HG03066 (cell line): ENCODE results near the gene GRIN2A.

Experiments
- ATAC-seq: cut with Tn5 transposase; IDR thresholded peaks from one replicate; pipeline ENCODE4 v1.9.1; 2021; ENCODE audit warnings: low read depth; ENCODE audit not compliant: unreplicated experiment

Gene GRIN2A

DNA sequence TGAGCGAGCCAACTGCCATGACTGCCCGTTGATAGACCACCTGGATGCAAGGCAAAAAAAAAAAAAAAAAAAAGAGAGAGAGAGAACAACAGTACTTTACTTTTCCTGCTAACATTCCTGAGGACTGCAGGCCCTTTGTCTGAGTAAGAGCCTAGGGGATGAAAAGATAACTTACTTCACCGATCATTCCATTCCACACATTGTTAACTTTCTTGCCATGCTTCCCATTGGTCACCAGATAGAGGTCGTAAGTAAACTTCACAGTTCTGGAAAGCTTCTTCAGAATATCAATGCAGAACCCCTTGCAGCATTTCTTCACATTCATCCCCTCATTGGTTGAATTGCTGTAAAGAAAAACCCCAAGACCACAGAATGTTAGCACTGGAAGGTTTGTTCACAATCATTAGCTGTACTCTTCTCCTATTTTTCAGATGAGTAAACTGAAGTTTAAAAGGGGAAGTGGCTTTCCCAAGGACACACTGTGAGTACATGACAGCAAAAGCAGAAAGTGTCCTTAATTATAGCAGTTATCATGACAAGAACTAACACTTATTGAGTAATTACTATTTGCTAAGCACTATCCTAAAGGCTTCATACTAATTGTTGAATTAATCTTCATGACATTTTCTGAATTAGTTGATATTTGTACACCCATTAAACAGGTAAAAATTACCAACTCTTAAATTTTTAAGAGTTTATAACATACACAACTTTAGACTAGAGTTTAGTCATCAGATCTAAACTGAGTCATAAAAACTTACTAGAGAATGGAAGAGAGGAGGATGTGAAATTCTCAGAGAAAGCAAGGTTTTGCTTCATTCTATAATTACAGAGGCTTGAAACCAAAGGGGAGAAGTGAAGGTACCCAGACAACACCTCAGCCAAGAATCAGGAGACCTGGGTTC is 341.2 kb downstream of the GRIN2A start:
- no peak for ATAC-seq

DNA sequence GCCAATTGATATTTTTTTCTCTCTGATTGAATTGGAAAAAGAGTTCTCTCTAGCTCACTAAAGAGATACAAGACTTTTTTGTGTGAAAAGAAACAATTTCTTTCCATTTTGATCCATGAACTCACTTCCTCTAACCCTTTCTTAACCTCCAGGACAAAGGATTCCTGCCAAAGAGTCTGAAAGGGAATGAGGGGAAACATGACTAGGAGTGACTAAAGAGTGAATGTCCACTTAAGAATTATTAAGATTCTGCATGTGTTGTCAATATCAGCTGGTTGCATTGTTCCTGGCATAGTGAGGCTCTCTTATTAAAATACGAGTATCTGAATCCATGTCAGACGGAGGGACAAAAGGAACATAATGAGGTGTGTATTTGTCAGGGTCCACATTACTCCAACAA is 344.7 kb downstream of the GRIN2A start:
- no peak for ATAC-seq

DNA sequence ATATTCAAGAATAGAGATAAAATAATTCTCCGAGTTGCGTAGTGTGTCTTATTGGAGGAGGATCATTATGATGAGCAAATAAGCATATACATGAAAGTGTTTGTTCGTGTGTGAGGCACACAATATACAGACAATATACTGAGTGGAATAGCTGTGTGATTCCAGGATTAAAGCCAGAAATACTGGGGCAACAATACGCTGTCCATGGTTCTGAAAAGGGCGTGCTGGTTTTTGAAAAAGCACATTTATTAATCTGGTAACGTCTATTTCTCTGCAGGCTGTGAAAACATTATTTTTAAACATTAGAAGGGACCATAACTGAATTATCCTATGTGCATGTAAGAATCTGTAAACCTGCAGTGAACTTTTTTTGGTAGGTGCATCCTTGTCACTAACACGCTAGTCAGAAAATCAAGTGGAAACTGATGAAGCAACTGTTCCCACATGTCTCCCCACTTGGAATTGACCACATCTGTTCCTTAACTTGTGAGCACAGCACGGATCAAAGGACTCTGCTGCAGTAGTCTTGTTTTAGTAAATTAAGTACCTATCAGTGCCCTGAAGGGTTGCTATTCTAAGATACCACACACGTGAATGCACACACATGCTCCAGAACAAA is 346.0 kb downstream of the GRIN2A start:
- ATAC-seq: no peak

DNA sequence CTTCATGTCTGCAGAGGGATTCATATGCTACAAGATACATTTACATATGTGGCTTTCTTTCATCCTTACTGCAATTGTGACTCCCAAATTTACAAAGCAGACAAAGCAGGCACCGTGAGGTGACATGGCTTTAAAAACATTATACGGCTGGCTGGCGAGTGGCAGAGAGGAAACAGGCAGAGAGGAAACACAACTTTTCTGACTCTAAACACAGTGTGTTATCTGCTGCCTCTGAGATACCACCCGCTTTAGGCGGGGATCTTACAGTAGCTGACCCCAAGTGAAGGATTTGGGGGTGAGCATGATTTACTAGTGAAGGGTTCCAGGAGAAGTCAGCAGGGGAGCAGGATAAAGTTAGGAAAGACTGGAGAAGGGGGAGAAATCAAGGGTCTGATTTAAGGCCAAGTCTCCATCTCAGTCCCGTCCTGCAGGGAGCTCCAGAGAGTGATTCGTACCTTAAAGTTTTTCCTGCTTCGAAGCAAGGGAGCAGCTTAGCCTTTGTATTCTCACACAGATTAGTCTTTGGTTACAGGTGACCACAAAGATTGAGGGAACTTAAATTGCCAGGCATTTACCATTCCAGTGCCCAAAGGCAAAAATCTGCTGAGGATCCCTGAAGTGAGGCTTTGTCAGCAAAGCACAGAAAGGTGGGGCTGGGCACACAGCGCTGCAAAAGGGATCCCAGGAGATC is 355.0 kb downstream of the GRIN2A start:
- ATAC-seq: no peak

DNA sequence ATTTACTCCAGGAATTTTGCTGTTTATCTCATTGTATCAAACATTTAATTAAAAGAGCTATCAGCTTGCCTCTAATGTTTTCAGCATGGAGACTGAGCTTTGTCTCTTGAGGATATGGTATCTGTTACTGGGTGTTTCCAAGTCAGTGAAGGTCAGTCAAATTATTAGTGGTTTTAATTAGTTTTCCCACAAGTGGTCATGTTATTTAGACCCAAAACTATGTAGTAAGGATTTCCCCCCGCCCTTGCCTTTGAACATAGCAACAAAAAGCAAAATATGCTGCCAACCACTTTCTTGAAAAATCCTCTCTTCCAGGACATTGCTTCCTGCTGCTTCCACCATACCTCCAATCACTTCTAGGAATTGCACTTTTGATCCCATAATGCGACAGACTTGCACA is 355.6 kb downstream of the GRIN2A start:
- ATAC-seq: no peak

DNA sequence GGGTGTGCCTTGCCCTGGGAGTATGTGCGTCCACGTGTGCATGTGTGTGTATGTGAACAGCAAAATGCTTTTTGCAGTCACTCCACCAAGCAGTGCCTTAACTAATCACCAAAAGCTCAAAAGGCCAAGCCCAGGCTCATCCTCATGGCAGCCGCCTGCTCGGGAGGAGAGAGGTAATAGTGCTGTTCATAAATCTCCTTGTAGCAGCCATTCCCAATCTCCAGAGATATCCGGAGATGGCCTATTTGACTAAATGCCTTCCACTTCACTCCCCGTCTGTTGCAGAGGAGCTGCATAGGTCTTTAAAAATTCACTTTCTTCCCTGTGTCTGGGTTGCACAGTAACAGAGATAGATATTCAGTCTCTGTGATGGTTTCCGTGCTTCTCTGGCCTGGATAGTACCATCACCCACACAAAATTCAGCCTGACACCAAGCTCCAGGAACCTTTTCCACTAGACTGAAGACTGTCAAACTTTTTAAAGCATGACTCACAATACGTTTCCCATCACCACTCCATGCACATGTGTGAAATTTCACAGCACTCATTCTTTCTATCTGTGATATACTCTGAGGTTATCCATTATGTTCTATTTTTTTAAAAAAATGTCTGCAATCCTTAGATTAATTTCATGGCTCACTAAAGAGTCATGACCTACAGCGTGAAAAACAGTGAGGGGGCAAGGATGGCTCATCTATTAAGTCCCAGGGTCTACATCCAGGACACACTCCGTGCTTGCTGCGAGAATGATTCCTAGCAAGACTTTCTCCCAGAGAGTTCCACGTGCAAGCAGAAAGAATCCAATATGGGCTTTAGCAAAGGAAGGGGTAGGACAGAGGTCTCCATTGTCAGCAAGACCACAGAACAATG is 357.8 kb downstream of the GRIN2A start:
- no peak for ATAC-seq

DNA sequence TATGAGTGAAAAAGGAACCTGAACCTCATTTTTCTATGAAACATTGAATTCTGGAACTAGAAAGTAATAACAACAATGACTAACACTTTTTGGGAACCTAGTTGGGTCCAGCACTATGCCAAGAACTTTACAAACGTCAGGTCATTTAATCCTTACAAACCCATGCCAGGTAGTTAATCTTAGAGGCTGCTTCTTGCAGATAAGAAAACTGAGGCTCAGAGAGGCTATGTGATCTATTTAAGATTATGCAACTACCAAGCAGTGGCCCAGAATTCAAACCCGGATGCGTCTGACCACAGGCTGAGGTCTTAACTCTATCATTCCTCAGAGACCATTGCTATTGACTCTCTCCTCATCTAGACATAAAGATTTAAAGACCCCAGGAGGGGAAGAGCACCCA is 358.7 kb downstream of the GRIN2A start:
- ATAC-seq: no peak

DNA sequence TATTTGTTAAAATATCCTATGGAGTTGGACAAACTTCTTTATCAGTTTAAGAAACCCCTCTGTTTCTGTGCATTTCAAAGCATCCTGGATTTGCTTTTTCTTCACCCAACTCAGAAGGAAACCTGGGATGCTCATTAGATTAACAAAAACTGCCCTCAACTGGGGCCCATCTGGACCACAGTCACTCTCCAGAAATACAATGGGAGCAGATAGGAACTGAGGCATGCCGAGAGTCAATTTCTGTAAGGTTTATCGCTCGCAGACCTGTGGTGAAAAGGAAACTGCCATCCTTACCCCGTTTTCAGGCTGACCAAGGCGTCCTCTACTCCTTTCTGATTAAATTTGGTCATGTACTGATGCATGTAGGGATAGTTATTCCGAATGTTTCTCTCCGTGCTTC is 360.3 kb downstream of the GRIN2A start:
- ATAC-seq: no peak

DNA sequence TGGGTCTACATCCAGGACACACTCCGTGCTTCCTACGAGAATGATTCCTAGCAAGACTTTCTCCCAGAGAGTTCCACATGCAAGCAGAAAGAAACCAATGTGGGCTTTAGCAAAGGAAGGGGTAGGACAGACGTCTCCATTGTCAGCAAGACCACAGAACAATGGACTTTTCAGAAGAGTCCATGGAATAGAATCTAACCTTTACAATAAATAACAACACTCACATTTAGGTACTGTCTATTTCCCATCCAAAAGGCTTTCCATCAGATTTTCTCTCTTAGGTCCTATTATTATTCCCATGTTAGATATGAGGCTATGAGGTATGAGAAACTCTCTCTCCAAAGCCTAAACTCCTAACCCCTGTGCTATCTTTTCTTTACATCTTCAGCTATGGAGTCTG is 360.9 kb downstream of the GRIN2A start:
- ATAC-seq: no peak

DNA sequence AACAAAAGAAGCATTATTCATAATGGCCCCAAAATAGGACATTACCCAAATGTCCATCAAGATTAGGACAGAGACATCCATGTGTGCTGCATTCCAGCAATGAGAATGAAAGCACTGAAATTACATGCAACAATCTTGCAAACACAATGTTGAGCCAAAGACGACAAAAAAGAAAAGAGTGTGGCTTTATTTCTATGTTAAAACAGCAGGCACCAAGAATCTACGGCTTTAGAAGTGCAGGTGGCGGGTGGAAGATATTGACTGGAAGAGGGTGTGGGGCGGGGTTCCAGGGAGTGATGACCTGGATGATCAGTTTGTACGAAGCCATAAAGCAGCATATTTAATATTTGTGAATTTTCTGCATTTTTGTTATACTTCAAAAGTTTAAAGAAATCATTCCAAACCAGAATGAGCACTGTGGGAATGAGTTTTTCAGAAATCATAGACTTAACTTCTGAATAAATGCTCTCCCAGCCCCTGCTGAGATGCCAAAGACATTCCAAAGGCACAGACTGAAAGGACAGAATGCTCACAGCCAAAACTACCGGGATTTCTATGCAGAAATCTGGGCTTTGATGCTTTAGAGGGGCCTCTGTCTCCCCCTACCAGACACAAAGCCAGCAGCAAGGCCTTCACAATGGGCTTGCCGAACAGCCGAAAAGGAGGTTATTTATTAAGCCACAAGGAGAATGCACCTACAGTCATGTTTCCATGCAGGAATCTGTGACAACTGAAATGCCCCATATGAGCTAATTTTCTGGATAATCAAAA is 361.6 kb downstream of the GRIN2A start:
- no peak for ATAC-seq

DNA sequence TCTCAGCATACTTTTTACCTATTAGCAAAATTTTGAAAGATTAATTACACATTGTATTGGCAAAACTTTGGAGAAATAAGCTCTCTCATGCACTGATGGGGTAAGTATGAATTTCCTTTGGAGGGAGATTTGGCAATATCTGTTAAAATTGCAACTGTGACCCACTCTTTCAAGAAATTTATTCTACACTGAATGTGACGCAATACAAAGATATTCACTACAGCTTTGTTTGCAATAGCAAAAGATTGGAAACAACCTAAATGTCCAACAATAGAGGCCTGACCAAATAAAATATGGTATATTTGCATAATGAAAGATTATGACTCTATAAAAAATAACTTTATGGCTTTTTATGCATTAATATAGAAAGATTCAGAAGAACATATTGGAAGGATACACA is 363.5 kb downstream of the GRIN2A start:
- no peak for ATAC-seq

DNA sequence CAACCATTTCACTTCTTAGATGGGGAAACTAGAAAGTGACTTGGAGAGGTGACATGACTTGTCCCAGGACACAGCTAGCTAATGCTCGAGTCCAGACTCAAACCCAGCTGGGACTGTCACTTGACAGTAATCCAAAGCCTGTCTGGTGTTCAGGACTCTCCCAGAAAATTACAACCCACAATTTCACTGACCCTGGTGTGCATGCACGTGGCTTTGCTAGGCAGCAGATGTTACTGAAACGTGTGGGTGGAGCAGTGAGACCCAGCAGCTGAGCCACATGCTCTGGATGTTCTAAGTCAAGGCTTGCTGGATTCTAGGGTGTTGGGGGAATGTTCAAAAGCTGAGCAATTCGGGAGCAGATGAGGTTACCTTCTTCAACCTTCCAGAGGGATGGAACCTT is 364.6 kb downstream of the GRIN2A start:
- no peak for ATAC-seq

DNA sequence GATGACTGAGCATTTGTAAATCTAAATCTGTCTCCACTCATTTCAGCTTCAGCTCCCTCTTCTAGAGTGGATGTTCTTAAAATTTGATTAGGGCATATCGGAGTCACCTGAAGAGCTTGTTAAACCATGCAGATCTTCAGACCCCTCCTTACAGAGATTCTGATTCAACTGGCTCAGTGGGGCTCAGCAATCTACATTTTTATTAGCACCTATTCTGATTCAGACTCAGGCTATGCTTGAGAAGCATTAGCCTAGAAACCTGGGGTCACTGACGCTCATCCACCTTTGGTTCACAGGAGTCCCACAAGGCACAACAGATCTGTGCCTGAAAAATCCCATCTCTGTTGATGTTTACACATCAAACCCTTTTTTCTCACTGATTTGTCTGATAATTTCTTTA is 365.6 kb downstream of the GRIN2A start:
- ATAC-seq: no peak

DNA sequence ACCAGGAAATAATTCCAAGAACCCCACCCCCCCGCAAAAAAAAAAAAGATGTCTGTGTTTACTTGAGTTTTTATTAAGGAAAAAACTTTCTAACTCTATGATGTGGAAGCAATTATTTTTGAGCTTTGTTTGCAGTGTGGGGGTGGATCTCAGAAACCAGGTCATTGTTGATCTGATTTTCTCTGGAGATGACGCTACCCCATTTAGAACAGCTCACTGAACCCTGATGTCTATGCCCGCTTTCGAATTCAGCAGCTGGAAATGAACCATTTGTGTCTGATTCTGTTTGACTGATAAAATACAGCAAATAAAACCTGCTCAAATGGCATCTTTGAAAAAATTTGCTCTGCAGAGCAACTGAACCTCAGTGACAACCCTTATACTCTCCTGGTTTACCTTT is 368.6 kb downstream of the GRIN2A start:
- no peak for ATAC-seq

DNA sequence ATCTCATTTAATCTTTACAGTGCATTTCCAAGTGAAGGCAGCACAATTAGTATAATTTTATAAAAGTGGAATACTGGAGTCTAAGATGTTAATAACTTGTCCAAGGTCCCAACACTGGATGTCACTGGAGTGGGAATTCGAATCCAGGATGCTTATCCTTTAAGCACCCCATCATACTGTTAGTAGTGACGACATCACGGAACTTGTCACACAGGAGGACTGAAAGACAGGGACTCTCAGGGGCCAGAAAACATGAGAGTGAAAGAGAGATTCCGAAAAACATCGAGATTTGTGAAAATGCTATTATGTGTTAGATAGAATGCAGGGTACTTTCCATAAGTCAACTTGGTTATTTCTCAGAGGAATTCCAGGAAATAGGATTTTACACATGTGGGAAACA is 374.0 kb downstream of the GRIN2A start:
- ATAC-seq: no peak

DNA sequence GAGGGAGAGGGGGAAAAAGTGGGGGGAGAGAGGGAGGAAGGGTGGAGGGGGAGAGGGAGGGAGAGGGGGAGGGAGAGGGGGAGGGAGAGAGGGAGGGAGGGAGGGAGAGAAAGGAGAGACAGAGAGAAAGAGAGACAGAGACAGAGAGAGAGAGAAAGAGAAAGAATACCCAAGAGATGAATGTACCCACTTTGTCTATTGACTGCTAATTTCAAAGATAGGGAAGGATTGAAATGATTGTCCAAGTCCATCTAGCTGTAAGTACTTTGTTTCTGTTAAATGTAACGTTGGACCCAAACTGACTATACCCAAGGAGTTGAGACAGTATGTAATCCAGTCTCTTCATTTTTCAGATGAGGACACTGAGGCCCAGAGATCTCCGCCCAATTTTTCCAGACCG is 374.9 kb downstream of the GRIN2A start:
- no peak for ATAC-seq

DNA sequence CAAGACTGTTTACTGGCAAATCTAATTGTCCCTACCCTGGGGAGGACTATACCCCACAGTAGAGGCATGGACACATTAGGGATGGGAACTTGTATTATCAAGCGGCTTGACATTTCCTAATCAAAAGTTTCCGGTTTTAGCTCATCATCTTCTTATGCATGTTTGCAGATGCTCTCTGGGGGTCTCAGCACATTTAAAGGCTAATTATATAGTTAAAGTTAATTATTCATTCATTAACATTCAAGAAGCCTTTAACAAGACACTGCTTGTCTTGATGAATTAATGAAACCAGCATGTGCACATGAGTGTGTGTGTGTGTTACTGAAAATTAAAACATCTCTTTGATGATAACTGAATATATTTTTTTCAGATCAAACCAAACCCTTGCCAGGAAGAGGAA is 377.1 kb downstream of the GRIN2A start:
- ATAC-seq: no peak

DNA sequence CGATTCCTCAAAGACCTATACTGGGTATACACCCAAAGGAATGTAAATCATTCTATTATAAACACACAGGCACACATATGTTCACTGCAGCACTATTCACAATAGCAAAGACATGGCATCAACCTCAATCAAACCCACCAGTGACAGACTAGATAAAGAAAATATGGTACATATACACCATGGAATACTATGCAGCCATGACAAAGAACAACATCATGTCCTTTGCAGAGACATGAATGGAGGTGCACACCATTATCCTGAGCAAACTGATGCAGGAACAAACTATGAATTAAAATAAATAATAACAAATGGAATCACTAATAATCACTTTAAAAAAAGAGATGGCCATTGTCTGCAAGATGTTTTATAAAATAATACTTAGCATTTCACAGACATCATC is 380.1 kb downstream of the GRIN2A start:
- ATAC-seq: no peak

DNA sequence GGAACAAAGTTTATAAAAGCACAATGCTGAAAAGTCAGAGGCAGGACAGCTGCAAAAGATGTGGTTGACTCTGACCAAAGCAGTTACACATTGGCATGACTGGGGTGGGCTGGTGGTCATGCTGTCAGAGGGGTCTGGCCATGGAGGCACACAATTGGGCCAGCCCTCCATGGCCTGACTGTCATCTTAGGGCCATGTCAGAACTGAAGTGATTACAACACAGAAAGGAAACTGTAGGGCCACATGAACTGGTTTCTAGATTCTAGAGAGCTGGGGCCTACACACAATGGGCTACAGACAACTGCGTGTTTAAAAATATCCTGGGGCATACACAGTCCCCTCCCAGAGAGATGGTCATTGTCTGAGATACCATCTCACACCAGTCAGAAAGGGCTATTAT is 380.6 kb downstream of the GRIN2A start:
- no peak for ATAC-seq

DNA sequence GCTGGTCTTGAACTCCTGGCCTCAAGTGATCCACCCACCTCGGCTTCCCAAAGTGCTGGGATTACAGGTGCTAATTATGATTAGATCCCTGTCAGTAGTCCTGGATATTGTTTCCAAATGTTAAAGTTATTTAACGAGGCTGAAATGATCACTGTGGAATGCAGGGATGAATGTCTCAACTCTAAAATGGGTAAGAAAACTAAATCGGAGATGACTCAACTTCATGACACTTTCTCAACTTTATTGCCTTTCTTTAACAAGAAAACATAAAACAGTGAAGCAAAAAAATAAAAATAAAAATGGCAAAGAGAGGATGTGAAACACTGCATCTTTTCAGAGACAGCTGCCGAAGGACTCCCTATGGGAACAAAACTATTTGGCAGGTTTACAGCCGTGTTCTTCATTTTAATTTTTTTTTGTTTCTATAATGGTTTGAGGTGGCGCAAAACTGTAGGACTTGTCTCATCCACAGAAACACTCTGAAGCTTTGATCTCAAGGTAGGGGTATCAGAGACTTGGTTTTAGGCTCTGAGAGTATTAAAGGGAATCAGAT is 382.0 kb downstream of the GRIN2A start:
- ATAC-seq: no peak
